ENCODE results near the gene MED4.

The MED4 gene

DNA sequence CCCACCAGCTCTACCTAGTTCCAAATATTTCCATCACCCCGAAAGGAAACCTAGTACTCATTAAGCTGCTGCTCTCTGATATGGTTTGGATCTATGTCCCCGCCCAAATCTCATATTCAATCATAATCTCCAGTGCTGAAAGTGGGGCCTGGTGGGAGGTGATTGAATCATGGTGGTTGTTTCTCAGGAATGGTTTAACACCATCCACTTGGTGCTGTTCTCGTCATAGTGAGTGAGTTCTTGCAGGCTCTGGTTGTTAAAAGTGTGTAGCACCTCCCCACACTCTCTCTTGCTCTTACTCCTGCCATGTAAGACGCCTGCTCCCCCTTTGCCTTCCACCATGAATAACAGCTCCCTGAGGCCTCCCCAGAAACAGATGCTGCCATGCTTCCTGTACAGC is 43.4 kb upstream of the MED4 start:
- Histone ChIP-seq H3K4me3 (ENCODE audit: low read length) (no peak overlapping the region), H3K4me2 (ENCODE audit: low read depth, low read length) (no peak overlapping the region), H2AFZ (ENCODE audit: low read length) (no peak overlapping the region), H3K27ac (ENCODE audit: low read length) (no peak overlapping the region), H3K9me2 (replicated peaks; ENCODE audit: insufficient read depth, low read length) (no peaks in the 10 kb centered on the region), H3K9me3 (replicated peaks; ENCODE audit: insufficient read depth, low read length) (no peaks in the 10 kb centered on the region), H3K79me2 (ENCODE audit: low read length) (no peaks in the 10 kb centered on the region), H3K36me3 (replicated peaks; ENCODE audit: insufficient read depth, low read length) (no peaks in the 10 kb centered on the region), H3K9ac (ENCODE audit: low read length) (no peak overlapping the region), H3K27me3 (replicated peaks; ENCODE audit: insufficient read depth, low read length) (no peaks in the 10 kb centered on the region), H4K20me1 (ENCODE audit: insufficient read depth, low read length) (no peaks in the 10 kb centered on the region), H3F3A (ENCODE audit: insufficient read depth, low read length) (no peaks in the 10 kb centered on the region), H3K4me1 (ENCODE audit: low read length) (no peaks in the 10 kb centered on the region)
- no peak for DNase-seq
- no peak for TF ChIP-seq EZH2 (optimal IDR thresholded peaks at IDR 0.05; ENCODE audit: low read depth, low read length)
- TF ChIP-seq EZH2phosphoT487 (IDR thresholded peaks at IDR 0.05; ENCODE audit: low read length) = no peak
- TF ChIP-seq, protein P1, sequence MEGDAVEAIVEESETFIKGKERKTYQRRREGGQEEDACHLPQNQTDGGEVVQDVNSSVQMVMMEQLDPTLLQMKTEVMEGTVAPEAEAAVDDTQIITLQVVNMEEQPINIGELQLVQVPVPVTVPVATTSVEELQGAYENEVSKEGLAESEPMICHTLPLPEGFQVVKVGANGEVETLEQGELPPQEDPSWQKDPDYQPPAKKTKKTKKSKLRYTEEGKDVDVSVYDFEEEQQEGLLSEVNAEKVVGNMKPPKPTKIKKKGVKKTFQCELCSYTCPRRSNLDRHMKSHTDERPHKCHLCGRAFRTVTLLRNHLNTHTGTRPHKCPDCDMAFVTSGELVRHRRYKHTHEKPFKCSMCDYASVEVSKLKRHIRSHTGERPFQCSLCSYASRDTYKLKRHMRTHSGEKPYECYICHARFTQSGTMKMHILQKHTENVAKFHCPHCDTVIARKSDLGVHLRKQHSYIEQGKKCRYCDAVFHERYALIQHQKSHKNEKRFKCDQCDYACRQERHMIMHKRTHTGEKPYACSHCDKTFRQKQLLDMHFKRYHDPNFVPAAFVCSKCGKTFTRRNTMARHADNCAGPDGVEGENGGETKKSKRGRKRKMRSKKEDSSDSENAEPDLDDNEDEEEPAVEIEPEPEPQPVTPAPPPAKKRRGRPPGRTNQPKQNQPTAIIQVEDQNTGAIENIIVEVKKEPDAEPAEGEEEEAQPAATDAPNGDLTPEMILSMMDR (IDR thresholded peaks at IDR 0.05; ENCODE audit: low read length) = no peak

- no peaks in the 10 kb centered on the region for H3K9me3 ChIP-seq (replicated peaks; ENCODE audit: insufficient read depth, low read length)
- H3K27me3 ChIP-seq (replicated peaks; ENCODE audit: insufficient read depth, low read length) = no peaks in the 10 kb centered on the region
- H4K20me1 ChIP-seq (ENCODE audit: insufficient read depth, low read length) = no peaks in the 10 kb centered on the region
- no peak overlapping the region for H3K4me3 ChIP-seq (ENCODE audit: low read length)
- no peak overlapping the region for H3K4me2 ChIP-seq (ENCODE audit: low read depth, low read length)
- TF ChIP-seq EZH2 (optimal IDR thresholded peaks at IDR 0.05; ENCODE audit: low read depth, low read length) (no peak), EZH2phosphoT487 (IDR thresholded peaks at IDR 0.05; ENCODE audit: low read length) (no peak)
- TF ChIP-seq, protein P1 (IDR thresholded peaks at IDR 0.05; ENCODE audit: low read length) = no peak
- H3K9me2 ChIP-seq (replicated peaks; ENCODE audit: insufficient read depth, low read length) = no peaks in the 10 kb centered on the region
- no peaks in the 10 kb centered on the region for H3F3A ChIP-seq (ENCODE audit: insufficient read depth, low read length)
- no peaks in the 10 kb centered on the region for H3K36me3 ChIP-seq (replicated peaks; ENCODE audit: insufficient read depth, low read length)
- H3K4me1 ChIP-seq (ENCODE audit: low read length) = no peaks in the 10 kb centered on the region
- H3K27ac ChIP-seq (ENCODE audit: low read length) = no peak overlapping the region
- no peaks in the 10 kb centered on the region for H3K79me2 ChIP-seq (ENCODE audit: low read length)
- no peak overlapping the region for H2AFZ ChIP-seq (ENCODE audit: low read length)
- no peak for DNase-seq
- H3K9ac ChIP-seq (ENCODE audit: low read length) = no peak overlapping the region
Observed at GRCh38 chr13:48132961-48133360, 38.1 kb upstream of the MED4 start.

DNA sequence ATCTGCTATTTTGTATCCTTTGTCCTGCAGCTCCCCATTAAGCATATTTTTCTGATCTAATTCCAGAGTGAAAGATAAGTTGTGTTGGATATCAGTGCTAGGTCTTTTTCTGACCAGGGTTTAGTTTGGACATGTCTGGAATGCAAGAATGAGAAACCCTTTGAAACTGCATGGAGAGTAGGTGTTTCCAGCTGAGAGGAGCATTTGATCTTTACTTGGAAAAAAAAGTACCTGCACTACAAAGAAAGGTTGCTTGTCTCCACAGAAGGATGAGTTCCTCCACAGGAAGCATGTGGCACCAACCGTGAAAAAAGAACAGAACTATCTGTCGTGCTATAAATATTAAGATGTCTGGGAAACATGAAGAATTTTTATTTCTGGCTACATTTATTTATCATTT is 36.6 kb upstream of the MED4 start:
- no peak overlapping the region for H2AFZ ChIP-seq (ENCODE audit: low read length)
- H3K79me2 ChIP-seq (ENCODE audit: low read length) = no peaks in the 10 kb centered on the region

More for the DNA sequence above, 36.6 kb upstream of the MED4 start:
- DNase-seq = no peak
- no peaks in the 10 kb centered on the region for H3F3A ChIP-seq (ENCODE audit: insufficient read depth, low read length)
- TF ChIP-seq, protein P1 (IDR thresholded peaks at IDR 0.05; ENCODE audit: low read length) = no peak
- no peak for TF ChIP-seq EZH2phosphoT487 (IDR thresholded peaks at IDR 0.05; ENCODE audit: low read length)
- H3K4me3 ChIP-seq (ENCODE audit: low read length) = no peak overlapping the region
- H3K9me3 ChIP-seq (replicated peaks; ENCODE audit: insufficient read depth, low read length) = no peaks in the 10 kb centered on the region
- no peaks in the 10 kb centered on the region for H3K36me3 ChIP-seq (replicated peaks; ENCODE audit: insufficient read depth, low read length)
- no peak overlapping the region for H3K27ac ChIP-seq (ENCODE audit: low read length)
- no peaks in the 10 kb centered on the region for H3K4me1 ChIP-seq (ENCODE audit: low read length)
- no peaks in the 10 kb centered on the region for H3K27me3 ChIP-seq (replicated peaks; ENCODE audit: insufficient read depth, low read length)
- no peaks in the 10 kb centered on the region for H3K9me2 ChIP-seq (replicated peaks; ENCODE audit: insufficient read depth, low read length)
- no peak overlapping the region for H3K9ac ChIP-seq (ENCODE audit: low read length)
- no peak overlapping the region for H3K4me2 ChIP-seq (ENCODE audit: low read depth, low read length)
- H4K20me1 ChIP-seq (ENCODE audit: insufficient read depth, low read length) = no peaks in the 10 kb centered on the region

Data from MM.1S (cell line).